ENCODE measurements around the gene CELF2.
A peak's percentile ranks its signal among the peaks of the same experiment; 100 is the strongest.

- TF ChIP-seq HNRNPL (IDR thresholded peaks at IDR 0.05; ENCODE audit: low read depth, low read length) (no peak), CTCF (IDR thresholded peaks at IDR 0.05 in 2 of 3, conservative IDR thresholded peaks at IDR 0.05 in 1 of 3; ENCODE audit: insufficient read depth in 2 of 3, low read depth in 1 of 3, low read length in 3 of 3) (peak in 2 of 3 experiments; percentile 18 to 36; a peak in 3 of 6 replicates), ATF3 (IDR thresholded peaks at IDR 0.05) (no peak), ATF3 (CRISPR knock-in tag; conservative IDR thresholded peaks at IDR 0.05) (no peak), ZNF449 (CRISPR knock-in tag; IDR thresholded peaks at IDR 0.05) (no peak), SNAPC5 (CRISPR knock-in tag; IDR thresholded peaks at IDR 0.05) (no peak), ARID2 (IDR thresholded peaks at IDR 0.05) (no peak), ZNF707 (CRISPR knock-in tag; conservative IDR thresholded peaks at IDR 0.05) (no peak), ZNF584 (CRISPR knock-in tag; IDR thresholded peaks at IDR 0.05; ENCODE audit: low read depth) (no peak), ZC3H8 (IDR thresholded peaks at IDR 0.05) (no peak), SREBF2 (CRISPR knock-in tag; IDR thresholded peaks at IDR 0.05) (no peak), POLR2A (conservative IDR thresholded peaks at IDR 0.05) (no peak), ZBTB34 (CRISPR knock-in tag; IDR thresholded peaks at IDR 0.05) (no peak)
Measured at GRCh38 chr10:11367505-11367904, 349.8 kb downstream of the CELF2 start.

Data from K562 (cell line).